ENCODE measurements around the gene FCHSD2.
"Not testable (repeated sequence)": the region's sequence is repeated elsewhere in the genome, so short reads cannot be mapped to it uniquely, and the experiment has no call there.

GRCh38 chr11:73132349-73132748 is 9.8 kb downstream of the FCHSD2 start:
- not testable (repeated sequence) for TF ChIP-seq CTCF (IDR thresholded peaks at IDR 0.05); EZH2 (IDR thresholded peaks at IDR 0.05; ENCODE audit: borderline replicate concordance, insufficient read depth, low read depth, low read length, poor library complexity, severe bottlenecking)

Data from B cell (primary cell).